Stimulated activated CD4-positive, alpha-beta T cell treated with anti-CD3 and anti-CD28 coated beads, TNF-alpha, amount 100 ng/mL, for 48 hours (primary cell): ENCODE measurements around the gene PPP2R2D.

Source experiments
- DNase-seq, 3 donors: peaks; one replicate each; pipeline ENCODE4 v3.0.0-alpha.2; 2020; ENCODE audit warnings: low read depth in 3 of 3

Gene PPP2R2D

DNA sequence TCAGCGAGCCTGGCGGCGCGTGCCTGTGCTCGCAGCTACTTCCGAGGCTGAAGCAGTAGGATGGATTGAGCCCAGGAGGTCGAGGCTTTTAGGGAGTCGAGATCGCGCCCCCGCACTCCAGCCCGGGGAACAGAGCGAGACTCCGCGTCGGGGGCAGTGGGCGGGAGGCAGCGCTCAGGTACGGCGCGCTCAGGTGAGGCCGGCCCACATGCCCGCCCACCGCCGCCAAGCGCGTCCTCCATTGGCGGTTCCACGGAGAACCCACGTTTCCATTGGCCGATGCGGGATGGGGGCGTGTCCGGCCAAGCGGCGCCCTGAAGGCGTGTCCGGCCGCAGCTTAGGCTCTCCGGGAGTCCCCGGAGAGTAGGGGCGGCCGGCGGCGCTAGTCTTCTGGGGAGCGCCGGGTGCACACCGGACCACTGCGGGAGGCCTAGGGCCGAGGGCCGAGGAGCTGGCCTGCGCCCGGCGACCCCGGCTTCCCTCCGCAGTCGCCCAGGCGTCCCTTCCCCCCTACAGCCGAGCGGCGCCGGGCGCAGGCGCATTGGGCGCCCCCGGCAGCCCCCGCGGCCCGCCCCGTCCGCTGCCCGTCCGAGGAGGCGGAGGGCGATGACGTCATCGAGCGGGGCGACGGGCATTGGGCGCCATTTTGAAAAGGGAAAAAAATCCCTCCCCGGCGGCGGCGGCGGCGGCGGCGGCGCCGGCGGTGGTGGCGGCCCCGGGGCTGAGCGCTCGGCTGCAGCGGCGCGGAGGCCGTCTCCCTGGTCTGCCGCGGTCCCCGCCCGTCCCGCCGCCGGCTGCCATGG, at the start of gene PPP2R2D:
Gene PPP2R2D (plus strand): TSS at position 659 of the 803 bp plus-strand sequence. CDS start 141 bp downstream, at position 800.
- DNase-seq = peak; percentile 90 to 95 (median 90)

DNA sequence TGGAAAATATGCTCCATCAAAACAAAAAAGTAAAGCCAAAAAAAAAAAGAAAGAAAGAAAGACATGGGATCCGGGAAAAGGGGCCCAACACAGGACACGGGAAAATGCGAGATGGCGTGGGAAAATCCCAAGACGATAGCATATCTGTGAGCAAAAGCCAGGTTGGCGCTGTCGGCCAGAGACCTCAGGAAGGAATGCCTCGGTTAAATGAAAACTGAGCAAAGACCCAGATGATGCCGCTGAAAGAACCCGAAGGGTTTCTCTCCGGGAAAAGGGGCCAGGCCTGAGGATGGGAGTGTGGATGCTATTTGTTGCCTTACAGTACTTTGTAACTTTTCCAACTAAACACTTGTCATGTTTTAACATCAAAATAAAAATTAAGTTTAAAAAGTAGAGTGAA, 49.5 kb upstream of the PPP2R2D start:
- DNase-seq = no peak

DNA sequence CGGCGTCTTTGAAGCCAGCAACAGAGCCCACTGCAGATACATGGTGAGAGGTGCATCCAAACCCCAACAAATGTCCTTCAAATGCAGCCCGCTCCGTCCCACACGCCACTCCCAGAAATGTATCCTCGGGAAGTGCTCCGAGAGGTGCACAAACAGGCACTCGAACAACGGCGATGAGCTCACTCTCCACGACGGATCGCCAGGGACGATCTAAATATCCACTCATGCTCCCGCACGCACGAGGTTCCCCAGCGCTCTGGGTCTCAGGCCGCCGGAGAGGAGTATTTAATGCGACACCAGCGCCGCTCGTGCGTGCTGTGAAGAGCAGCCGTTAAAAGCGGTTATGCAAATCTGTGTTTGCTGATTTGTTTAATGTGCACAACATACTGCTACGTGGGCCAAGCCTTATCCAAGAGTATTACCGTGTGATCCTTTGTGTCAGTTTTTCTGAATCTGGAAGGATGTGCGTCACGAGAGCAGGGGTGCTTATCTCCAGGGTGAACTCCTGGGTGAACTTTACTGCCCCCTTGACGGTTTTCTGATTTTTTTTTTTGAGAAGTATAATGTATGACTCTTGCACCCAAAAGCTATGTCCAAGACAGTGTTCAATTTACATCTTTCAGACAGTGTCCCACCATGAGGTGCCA, 48.5 kb upstream of the PPP2R2D start:
- DNase-seq = no peak

DNA sequence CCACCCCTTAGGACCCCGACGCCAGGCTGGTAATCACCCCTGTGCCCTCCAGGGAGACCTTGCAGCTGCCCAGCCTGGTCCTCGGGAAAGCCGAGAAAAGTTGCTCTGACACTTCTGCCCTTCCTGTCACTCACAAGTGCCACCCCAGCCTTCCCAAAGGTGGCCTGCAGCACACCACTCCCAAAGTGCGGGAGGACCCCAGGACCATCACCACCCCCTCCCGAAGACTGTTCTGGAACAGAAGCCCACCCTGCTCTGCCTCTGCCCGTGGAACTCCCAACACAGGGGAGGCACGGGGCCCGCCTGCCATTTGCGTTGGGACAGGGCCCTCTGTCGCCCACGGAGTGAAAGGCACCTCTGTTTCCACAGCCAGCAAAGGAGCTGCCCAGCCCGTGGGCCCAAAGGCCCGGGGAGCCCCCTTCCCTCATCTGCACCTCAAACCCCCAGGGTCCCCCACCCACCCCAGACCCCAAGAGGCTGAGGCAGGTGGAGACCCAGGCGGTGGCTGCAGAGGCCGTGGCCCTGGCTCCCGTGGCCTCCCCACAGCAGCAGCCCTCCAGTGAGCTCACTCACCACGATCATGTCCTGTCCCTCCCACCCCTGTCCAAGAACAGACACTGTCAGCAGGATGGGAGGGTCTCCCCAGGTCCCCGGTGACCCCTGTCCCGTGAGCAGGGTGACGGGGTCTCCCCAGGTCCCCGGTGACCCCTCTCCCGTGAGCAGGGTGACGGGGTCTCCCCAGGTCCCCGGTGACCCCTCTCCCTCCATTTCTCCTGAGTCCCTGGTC, 47.8 kb upstream of the PPP2R2D start:
- no peak for DNase-seq

DNA sequence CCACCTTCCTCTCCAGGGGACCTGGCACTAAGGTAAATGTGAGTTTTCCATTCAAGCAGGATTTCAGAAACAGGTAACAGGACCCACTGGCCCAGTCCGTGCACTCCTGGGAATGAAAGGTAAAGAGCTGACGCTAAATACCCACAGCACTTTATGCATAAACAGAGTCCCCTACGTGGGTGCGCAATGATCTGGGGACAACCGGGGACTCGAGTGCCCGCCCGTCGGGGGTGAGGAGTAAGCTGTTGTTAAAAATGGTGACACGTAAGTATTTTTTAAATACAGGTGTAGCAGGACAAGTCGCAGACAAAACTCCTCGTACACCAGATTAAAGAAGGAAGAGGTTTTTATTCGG, 47.2 kb upstream of the PPP2R2D start:
- no peak for DNase-seq

DNA sequence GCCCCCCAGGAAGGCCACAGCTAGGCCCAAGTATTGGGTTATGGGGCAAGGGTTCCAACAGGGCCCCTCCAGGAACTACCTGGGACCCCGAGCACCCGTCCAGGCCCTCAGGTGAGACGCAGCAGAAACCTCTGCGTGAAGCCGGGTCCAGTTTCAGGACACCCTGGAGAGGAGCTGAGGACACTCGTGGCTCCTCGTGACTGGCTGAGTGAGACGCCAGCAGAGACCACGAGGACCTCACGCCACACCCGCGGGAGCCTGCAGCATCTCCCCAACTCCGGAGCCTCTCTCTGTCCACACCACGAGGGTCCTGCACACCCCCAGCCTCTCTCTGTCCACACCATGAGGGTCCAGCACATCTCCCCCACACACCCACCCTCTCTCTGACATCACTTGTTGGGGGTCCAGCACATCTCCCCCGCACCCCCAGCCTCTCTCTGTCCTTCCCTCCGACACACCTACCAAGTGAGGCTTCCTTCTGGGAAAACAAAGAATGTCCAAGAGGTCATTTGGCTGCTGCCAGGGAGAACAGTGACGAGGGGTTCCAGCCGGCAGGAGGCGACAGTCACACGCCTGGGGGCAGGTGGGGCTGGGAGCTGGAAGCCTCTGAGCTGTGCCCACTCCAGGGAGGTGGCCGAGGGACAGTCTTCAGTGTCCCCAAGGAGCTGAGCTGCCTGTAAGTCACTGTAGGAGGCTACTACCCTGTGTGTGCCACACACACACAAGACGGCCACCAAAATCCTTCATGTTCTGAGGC, 46.1 kb upstream of the PPP2R2D start:
- DNase-seq = no peak

DNA sequence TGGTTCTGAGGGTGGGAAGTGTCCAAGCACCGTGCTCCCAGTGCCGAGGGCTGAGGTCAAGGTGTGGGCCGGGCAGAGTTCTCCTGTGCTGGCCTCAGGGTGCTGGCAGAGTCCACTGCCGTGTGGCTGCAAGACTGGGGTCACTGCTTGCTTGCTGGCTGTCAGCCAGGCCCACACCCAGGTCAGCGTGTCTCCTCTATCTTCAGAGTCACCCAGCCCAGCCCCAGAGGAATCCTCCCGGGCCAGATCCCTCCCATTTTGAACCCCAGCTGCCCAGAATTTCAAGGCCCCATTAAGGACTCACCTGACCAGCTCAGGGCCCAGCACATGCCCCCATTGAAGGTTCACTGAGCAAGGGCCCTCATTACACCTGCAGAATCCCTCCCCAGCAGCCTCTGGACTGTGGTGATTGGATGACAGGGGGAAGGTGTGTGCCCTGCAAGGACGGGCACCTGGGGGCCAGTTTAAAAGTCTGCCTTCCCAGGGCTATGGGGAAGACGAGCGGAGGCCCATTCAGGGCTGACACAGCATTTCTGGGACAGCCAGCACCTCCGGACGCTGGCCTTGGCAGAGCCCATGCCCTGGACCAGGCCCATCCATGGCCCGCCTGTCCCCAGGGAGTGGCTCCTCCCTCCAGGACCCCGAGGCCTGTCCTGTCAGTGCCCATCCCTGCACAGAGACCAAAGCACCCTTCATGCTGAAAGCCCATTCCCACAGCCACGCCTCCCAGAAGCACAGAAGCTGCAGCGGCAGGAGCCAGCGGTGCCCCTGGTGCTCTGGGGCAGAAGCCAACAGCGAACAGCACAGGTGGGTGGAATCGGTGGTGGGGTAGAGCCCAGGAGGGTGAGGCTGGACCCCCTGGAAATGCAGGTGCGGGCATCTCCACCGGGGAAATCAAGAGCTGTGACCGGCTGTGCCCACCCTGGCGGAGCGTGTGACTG, 45.1 kb upstream of the PPP2R2D start:
- no peak for DNase-seq

DNA sequence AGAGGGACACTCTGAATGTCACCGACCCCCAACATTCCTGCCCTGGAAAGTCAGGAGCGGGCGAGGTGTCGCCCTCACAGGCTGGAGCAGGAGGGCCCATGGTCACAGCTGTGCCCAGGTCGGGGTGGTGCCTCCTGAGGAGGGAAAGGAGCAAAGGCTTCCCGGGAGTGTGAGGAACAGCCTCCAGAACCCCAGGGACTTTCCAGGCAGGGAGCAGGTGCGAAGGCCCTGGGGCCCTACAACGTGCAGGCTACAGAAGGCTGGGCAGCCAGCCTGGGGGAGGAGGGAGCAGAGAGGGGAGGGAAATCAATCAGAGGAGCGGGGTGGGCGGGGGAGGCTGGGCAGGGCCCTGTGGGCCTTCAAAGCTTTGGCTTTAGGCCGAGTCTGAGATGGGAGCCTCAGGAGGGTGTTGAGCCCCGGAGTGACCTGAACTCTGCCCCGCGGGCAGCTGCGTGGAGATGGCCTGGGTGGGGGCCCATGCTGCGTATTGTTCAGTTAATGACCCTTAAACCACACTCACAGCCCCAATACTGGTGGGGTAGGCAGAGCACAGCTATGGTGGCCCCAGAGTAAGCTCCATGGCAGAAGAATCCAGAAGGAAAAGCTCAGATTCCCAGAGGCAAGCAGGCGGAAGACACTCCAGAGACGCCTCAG, 44.2 kb upstream of the PPP2R2D start:
- DNase-seq = no peak

DNA sequence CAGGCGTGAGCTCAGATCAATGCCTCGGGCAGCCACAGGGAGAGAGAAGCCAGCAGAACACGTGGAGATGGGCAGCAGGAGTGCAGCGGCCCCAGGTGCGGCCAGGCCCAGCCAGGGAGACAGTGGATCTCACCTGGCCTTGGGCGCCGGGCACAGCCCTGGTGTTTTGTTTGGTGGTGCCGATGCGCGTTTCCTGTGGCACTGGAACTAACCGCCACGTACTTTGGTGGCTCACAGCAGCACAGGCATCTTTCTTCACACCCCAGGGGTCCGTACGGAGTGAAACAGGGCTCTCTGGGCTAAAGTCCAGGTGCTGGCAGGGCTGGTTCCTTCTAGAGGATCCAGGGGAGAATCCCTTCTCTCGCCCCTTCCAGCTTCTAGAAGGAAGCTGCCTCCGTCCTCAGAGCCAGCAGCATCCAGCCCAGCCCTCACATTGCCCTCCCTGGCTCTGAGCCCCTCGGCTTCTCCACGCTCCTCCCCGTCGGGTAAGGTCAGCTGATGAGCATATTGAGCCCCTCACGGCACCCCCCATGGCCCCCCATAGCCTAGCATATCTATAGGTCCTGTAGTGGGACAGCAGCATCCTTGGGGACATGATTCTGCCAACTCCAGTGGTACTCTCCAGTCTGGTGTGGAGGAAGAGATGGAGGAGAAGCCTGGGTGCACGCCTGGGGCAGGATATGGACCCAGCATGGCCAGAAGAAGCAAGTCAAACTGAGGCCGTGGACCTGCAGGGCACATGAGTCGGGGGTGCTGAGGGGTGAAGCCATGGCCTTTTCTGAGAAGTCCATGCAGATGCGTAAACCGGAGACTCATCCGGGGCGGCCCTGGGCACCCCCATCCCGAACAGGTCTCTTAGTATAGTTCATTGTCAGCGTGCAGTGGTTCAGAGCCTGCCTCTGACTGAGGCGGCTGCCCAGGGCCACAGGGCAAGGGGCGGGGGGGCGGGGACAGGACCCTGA, 43.4 kb upstream of the PPP2R2D start:
- no peak for DNase-seq

DNA sequence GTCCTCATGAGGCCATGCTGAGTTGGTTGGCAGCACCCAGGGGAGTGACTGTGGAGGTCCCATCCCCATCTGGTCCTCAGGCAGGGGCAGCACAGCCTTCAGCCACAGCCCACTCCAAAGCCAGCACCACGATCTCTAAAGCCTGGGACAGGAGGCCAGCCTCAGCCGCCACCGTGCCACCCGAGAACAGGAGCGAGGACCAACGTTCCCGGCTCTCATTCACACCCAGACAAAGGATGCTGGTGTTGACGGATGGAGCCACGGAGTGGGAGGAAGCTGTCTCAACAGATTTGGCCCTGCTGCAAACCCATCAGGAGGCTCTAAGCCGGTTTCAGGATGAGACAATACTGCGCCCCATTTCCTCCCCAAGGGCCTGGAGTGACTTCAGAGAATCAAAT, 42.7 kb upstream of the PPP2R2D start:
- DNase-seq = no peak

DNA sequence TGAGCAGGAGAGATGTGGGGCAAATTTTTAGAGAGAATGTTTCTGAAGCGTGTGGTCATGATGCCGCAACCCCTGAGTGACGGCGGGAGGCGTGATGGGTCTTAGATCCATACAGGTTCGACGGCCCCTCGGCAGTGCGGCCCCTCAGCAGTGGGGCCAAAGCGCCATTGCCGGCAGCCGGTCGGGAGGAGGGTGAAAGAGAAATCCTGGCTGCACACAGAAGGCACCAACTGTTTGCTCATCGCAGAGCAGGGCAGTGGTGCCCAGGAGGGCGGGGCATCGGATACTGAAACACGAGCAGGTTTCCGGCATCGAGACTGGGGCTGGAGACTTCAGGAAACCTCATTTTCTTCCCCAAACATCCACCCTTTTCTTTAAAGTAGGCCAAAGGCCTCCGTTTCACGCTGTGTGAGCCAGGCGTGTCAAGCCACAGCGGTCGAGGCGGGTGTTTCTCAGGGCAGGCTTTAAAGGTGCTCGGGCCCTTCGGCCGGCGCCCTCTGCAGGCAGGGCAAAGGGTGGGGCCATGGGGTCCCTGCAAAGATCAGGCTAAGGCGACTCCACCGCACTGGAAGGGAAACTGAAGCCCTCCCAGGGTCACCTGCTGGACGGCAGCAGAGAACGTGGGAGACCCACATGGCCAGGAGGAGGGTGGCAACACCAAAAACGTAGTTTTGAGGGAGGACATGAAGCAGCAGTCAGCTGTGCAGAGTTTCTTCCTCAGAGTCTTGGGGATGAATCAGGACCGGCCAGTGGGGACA, 42.0 kb upstream of the PPP2R2D start:
- no peak for DNase-seq

DNA sequence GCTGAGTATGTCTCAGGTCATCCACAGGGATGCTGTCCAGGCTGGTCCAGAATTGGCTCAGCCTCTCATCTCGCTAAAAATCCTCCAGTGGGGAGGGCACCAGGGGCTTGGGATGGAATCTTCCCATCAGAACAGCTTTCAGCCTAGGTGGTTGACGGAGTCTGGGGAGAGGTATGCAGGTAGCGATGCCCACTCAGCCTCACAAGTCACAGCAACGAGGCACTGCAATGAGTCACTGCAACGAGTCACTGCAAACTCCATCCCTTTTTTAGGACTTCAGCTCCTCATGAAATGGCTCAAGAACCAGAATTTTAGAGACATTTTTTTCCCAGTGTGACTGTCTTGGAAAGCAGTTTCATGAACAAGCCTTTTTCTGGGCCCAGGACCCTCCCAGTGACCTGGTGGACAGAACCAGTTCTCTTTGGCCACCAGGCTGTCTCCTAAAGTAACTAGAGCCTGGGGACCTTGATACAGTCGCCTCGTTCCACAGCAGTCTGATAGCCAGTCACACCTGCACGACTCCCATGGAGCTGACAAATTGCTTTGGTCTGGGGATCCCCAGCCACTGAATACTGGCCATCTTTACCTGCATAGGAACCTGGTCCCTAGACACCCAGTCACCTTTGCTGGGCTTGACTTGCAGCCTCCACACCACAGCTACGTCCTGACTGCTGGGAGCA, 41.3 kb upstream of the PPP2R2D start:
- no peak for DNase-seq

DNA sequence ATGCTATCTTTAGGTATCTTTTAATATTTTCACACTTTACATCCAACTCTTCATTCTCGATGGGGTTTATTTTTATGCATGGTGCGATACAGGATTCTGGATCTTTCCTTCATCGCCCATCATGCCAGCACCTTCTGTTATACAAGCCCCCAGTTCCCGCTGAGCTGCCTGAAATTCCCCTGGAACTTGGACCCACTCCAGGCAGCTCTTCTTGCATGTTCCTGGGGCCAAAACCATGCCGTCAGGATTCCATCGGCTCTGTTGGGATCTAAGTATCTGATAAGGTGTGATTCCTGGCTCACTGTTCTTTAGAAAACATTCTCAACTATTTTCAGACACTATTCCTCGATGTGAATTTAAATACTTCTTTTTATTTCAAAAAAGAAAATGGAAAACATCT, 40.5 kb upstream of the PPP2R2D start:
- no peak for DNase-seq

DNA sequence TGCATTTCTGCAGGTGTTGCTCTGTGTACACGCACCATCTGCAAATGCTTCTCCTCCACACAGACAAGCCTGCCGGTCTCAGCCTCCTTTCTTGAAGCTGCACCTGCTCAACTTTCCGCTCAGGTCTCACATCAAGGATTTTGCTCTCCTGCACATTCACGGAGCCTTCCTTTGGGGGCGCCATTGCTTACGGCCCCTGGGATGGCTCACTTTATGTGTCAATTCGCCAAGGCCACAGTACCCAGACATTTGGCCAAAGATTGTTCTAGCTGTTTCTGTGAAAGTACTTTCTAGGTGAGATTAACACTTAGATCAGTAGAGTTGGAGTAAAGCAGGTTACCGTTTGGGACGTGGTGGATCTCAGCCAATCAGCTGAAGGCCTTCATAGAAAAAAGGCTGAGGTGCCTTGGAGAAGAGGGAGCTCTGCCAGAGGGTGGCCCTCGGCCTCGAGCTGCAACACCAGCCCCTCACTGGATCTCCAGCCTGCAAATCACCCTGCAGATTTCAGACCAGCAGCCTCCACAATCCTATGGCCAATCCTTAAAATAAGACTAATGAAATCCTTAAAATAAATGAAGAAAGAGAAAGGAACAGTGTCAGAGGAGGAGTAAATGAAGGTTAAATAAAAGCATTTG, 39.9 kb upstream of the PPP2R2D start:
- no peak for DNase-seq

DNA sequence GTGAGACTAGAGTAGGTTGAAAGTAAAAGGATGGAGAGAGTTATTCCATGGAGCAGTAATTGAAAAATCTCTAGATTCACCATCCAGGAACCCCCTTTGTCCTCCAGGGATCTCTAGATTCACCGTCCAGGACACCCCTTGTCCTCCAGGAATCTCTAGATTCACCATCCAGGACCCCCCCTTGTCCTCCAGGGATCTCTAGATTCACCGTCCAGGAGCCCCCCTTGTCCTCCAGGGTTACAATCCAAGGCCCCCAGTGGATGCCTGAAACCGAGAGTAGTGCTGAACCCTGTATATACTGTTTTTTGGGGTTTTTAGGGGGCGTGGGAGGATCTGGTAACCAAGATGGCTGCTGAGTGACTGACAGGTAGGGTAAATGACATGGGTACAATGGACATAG, 38.3 kb upstream of the PPP2R2D start:
- DNase-seq = no peak

DNA sequence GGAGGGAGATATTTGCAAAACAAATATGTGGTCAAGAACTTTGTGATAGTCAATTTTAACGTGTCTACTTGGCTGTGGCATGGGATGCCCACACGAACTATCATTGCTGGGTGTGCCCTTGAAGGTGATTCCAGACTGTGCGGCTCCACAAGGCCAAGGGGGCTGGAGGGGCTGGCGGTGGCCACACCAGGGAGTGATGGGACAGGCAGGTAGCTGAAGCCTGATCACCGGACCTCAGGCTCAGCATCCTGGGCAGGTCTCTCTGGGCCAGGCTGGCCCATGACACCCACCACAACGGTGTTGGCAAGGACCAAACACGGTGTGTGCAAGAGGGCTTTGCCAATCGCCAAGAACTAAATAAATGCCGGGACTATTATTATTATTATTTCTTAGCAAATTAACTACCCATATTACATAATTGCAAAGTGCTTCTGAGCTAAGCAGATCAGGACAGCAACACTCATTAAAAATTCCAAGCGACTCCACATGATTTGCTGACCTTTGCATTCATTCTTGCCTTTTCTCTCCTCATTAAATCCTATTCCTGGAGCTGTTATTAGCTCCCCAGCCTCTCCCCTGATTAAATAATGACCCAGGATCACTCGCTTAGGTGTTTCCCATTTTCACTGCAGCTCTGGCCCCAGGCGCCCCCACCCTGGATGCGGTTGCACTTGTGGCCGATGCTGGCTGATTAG, 35.4 kb upstream of the PPP2R2D start:
- no peak for DNase-seq

DNA sequence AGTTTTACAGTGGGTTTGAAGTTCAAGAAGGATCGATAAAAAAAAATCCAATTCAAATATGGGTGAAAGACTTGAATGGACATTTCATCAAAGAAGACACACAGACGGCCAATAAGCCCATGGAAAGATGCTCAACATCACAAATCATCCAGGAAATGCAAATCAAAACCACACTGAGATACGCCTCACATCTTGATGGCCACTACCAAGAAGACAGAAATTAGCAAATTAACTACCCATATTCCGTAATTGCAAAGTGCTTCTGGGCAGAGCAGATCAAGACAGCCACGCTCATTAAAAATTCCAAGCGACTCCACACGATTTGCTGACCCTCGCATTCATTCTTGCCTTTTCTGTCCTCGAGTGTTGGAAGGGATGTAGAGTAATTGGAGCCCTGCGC, 34.1 kb upstream of the PPP2R2D start:
- no peak for DNase-seq
